ENCODE data around the gene GRIK4. TPM values are rescaled to one million over a fixed set of nuclear protein-coding genes. Genes with fewer than 3 reads are reported as not detected.

The GRIK4 gene
- total RNA-seq, 2 experiments from 2014 or later, result not detected

- Mint-ChIP-seq H3K4me3 (no peak overlapping the region), H3K4me1 (ENCODE audit: low read depth) (no peaks in the 10 kb centered on the region), H3K9me3 (no peaks in the 10 kb centered on the region), H3K27me3 (peaks cover 10% of the 10 kb centered on the region), H3K36me3 (ENCODE audit: low read depth) (no peaks in the 10 kb centered on the region), H3K27ac (no peak overlapping the region)
- ATAC-seq, result no peak
- TF ChIP-seq CTCF (IDR thresholded peaks at IDR 0.05), result no peak
- intact Hi-C loops (cut with micrococcal nuclease), result no loop called here
- POLR2A ChIA-PET, result no interaction called here
- CTCF ChIA-PET, result no interaction called here
- no peak for DNase-seq
Measured at GRCh38 chr11:120867531-120867930, 356.0 kb downstream of the GRIK4 start.

GRCh38 chr11:120867988-120868387 lies 356.4 kb downstream of the GRIK4 start:
- Mint-ChIP-seq H3K36me3 (ENCODE audit: low read depth) (no peaks in the 10 kb centered on the region), H3K27ac (no peak overlapping the region), H3K4me3 (no peak overlapping the region), H3K9me3 (no peaks in the 10 kb centered on the region), H3K27me3 (peaks cover 12% of the 10 kb centered on the region), H3K4me1 (ENCODE audit: low read depth) (no peaks in the 10 kb centered on the region)
- TF ChIP-seq CTCF (IDR thresholded peaks at IDR 0.05), result no peak
- DNase-seq (no peak), ATAC-seq (no peak)
- ChIA-PET CTCF (no interaction called here), POLR2A (no interaction called here)
- intact Hi-C loops (cut with micrococcal nuclease), result no loop called here

- no peak overlapping the region for H3K4me3 Mint-ChIP-seq
- H3K4me1 Mint-ChIP-seq (ENCODE audit: low read depth), result no peaks in the 10 kb centered on the region
- ChIA-PET POLR2A (no interaction called here), CTCF (no interaction called here)
- H3K27ac Mint-ChIP-seq, result no peak overlapping the region
- H3K27me3 Mint-ChIP-seq, result peaks cover 17% of the 10 kb centered on the region
- no peak for ATAC-seq
- intact Hi-C loops (cut with micrococcal nuclease), result no loop called here
- DNase-seq, result no peak
- H3K36me3 Mint-ChIP-seq (ENCODE audit: low read depth), result no peaks in the 10 kb centered on the region
- no peak for TF ChIP-seq CTCF (IDR thresholded peaks at IDR 0.05)
- no peaks in the 10 kb centered on the region for H3K9me3 Mint-ChIP-seq
Measured at GRCh38 chr11:120869097-120869496, 357.5 kb downstream of the GRIK4 start.

GRCh38 chr11:120869516-120870011 lies 358.0 kb downstream of the GRIK4 start:
- no peak for ATAC-seq
- Mint-ChIP-seq H3K36me3 (ENCODE audit: low read depth) (no peaks in the 10 kb centered on the region), H3K27me3 (peaks cover 17% of the 10 kb centered on the region), H3K27ac (no peak overlapping the region), H3K4me1 (ENCODE audit: low read depth) (no peaks in the 10 kb centered on the region), H3K4me3 (no peak overlapping the region), H3K9me3 (no peaks in the 10 kb centered on the region)
- DNase-seq, result no peak
- intact Hi-C loops (cut with micrococcal nuclease), result no loop called here
- ChIA-PET CTCF (no interaction called here), POLR2A (no interaction called here)
- TF ChIP-seq CTCF (IDR thresholded peaks at IDR 0.05), result no peak

GRCh38 chr11:120871194-120871593 lies 359.6 kb downstream of the GRIK4 start:
- POLR2A ChIA-PET, result no interaction called here

More at GRCh38 chr11:120871194-120871593, 359.6 kb downstream of the GRIK4 start:
- H3K9me3 Mint-ChIP-seq, result peaks cover 4% of the 10 kb centered on the region
- H3K27me3 Mint-ChIP-seq, result peaks cover 17% of the 10 kb centered on the region
- H3K27ac Mint-ChIP-seq, result no peak overlapping the region
- DNase-seq, result no peak
- no peak for ATAC-seq
- no peaks in the 10 kb centered on the region for H3K4me1 Mint-ChIP-seq (ENCODE audit: low read depth)
- intact Hi-C loops (cut with micrococcal nuclease), result no loop called here
- CTCF ChIA-PET, result no interaction called here
- H3K4me3 Mint-ChIP-seq, result no peak overlapping the region
- no peaks in the 10 kb centered on the region for H3K36me3 Mint-ChIP-seq (ENCODE audit: low read depth)
- no peak for TF ChIP-seq CTCF (IDR thresholded peaks at IDR 0.05)
